Measurements from ENCODE around the gene PCGF3. TPM values are rescaled to one million over a fixed set of nuclear protein-coding genes. Genes with fewer than 3 reads are reported as not detected.

The PCGF3 gene
- total RNA-seq, 3 donors from 2014 or later, result 45.5 to 66.9 (median 56.7) TPM

GRCh38 chr4:792626-793092, 87.0 kb downstream of the PCGF3 start:
- Histone ChIP-seq H3K4me1 (ENCODE audit: low read depth) (peaks cover 31% of the 10 kb centered on the region), H3K9me3 (no peaks in the 10 kb centered on the region), H3K36me3 (ENCODE audit: low read depth) (no peaks in the 10 kb centered on the region), H3K4me3 (no peak overlapping the region)
- TF ChIP-seq, protein P1, sequence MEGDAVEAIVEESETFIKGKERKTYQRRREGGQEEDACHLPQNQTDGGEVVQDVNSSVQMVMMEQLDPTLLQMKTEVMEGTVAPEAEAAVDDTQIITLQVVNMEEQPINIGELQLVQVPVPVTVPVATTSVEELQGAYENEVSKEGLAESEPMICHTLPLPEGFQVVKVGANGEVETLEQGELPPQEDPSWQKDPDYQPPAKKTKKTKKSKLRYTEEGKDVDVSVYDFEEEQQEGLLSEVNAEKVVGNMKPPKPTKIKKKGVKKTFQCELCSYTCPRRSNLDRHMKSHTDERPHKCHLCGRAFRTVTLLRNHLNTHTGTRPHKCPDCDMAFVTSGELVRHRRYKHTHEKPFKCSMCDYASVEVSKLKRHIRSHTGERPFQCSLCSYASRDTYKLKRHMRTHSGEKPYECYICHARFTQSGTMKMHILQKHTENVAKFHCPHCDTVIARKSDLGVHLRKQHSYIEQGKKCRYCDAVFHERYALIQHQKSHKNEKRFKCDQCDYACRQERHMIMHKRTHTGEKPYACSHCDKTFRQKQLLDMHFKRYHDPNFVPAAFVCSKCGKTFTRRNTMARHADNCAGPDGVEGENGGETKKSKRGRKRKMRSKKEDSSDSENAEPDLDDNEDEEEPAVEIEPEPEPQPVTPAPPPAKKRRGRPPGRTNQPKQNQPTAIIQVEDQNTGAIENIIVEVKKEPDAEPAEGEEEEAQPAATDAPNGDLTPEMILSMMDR (IDR thresholded peaks at IDR 0.05), result no peak
- ATAC-seq, result no peak
- peak in 1 of 3 donors; percentile 51 for DNase-seq
- intact Hi-C loops (cut with DNase I, micrococcal nuclease), result no loop called here

DNA sequence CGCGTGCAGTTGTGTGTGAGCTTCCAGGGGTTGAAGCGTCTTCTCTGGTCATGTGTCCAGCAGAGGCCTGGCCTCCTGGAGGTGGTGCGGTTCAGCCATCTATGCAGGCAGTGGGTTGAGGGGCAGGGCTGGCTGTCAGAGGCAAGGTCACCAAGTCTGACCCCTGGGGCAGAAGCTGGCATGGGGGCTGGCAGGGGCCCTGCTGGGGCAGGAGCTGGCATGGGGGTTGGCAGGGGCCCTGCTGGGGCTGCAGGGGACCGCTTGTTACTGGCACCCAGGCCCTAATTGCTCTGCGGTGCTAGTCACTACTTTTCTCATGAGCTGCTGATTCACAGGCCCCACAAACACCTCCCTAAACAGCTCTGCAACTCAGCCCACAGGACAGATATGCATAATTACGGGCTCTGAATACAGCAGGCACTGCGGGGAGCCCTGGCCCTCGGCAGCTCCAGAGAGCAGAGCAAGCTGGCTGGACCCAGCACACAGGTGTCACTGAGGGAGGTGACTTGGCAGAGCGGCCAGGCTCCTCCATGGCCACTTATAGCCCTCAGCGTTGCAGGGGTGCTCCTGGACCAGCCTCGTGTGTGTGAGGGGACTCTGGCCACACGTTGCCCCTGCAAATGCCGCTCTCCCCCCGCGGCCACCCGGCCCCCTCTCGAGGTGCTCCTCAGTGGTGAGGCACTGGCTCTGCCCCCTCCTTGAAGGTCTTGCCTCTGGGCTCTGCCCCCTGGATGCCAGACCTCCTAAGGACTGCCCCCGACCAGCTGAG, 87.6 kb downstream of the PCGF3 start:
- no peak overlapping the region for H3K4me3 ChIP-seq

DNA sequence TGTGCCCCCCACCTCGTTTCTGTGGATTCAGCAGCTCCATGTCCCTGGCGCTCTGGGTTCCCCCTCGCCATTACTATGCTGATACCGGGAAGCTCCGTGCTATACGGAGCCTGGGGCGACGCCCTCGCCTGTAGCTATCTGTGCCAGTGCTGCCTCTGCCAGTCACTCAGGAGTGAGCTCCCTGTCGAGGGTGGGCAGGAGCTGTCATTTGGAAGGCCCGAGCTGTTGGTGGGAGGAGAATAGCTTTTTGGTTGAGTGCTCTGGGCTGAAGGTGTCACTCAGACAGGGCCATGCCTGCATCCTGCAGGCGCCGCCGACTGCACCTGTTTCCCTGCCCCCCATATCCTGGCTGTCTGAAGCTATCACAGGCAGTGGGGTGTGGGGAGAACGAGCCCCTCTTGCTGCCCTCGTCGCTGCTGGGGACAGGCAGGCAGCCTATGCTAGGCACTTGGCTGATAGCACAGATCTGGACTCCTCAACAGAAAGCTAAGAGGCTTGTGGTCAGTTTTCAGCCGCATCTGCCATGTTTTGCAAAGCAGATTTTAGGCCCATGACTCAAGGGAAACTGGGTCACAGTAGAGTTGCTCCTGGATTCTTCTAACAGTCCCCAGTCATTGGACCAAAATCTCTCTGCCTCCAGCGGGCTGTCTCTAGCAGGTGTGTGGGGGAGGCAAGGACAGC, 88.4 kb downstream of the PCGF3 start:
- Histone ChIP-seq H3K36me3 (ENCODE audit: low read depth) (no peaks in the 10 kb centered on the region), H3K4me3 (no peak overlapping the region), H3K4me1 (ENCODE audit: low read depth) (peaks cover 28% of the 10 kb centered on the region), H3K9me3 (no peaks in the 10 kb centered on the region)
- DNase-seq (no peak), ATAC-seq (no peak)
- TF ChIP-seq, protein P1 (IDR thresholded peaks at IDR 0.05), result no peak
- intact Hi-C loops (cut with DNase I, micrococcal nuclease), result no loop called here

More for the DNA sequence above, 87.6 kb downstream of the PCGF3 start:
- intact Hi-C loops (cut with DNase I, micrococcal nuclease), result no loop called here
- H3K36me3 ChIP-seq (ENCODE audit: low read depth), result no peaks in the 10 kb centered on the region
- ATAC-seq (no peak), DNase-seq (no peak)
- no peaks in the 10 kb centered on the region for H3K9me3 ChIP-seq
- H3K4me1 ChIP-seq (ENCODE audit: low read depth), result peaks cover 31% of the 10 kb centered on the region
- TF ChIP-seq, protein P1 (IDR thresholded peaks at IDR 0.05), result no peak

DNA sequence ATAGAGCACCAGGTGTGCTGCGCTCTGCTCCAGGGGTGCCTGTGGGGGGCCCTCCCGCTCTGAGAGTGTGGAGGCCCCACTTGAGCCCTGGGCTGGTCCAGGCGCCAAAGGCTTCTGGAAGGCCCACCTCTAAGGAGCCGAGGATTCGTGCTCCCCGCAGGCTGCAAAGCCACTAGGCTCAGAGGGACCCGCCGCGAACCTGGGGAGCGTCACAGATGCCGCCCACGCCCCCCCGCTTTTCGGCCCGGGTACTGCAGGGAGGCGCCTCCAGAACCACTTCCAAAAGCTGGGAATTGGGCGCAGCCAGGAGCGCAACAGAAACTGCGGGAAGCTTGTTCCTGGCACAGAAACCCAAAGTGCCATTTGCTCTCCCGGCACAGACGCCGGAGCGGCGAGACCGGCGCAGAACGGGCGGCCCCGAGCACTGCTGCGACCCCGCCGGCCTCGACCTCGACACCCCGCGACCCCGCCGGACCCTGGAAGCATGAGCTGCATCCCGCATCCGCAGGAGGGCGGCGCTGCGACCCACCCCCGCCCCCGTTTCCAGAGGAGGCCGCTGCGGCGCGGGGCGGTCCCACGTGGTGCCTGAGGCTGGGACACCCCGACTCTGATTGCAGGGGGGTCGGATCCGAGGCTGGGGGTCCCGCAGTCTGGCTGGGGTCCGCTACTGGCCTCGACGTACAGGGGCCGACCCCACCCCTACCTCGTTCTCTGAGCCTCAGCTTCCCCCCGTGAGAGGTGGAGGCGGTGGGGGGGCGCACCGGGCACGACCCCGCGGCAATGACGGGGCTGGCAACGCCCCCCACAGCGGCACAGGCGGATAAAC, 89.5 kb downstream of the PCGF3 start:
- H3K36me3 ChIP-seq (ENCODE audit: low read depth), result no peaks in the 10 kb centered on the region
- H3K9me3 ChIP-seq, result no peaks in the 10 kb centered on the region
- peaks cover 25% of the 10 kb centered on the region for H3K4me1 ChIP-seq (ENCODE audit: low read depth)
- no peak for ATAC-seq
- TF ChIP-seq, protein P1 (IDR thresholded peaks at IDR 0.05), result no peak
- H3K4me3 ChIP-seq, result no peak overlapping the region
- peak in 1 of 3 donors; percentile 32 for DNase-seq
- intact Hi-C loops (cut with DNase I, micrococcal nuclease), result no loop called here

DNA sequence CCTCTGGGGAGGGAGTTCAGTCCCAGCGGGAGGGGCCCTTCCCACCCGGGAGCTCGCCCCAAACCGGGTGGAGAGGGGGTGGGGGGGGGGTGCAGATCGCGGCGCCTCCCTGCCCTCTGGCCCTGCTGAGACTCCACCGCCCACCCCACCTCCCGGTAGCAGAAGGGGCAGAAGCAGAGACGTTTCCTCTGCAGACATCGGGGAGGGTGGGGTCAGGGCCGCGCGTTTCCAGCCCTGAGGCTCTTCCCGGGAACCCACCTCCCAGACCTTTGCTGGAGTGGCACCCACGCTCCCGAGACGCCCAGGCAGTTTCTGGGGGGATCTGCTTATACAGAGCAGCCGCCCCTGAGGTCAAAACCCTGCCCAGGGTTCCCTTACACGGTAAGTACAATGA, 90.1 kb downstream of the PCGF3 start:
- intact Hi-C loops (cut with DNase I, micrococcal nuclease), result no loop called here
- H3K4me1 ChIP-seq (ENCODE audit: low read depth), result peaks cover 25% of the 10 kb centered on the region
- TF ChIP-seq, protein P1 (IDR thresholded peaks at IDR 0.05), result no peak
- no peak overlapping the region for H3K4me3 ChIP-seq
- no peaks in the 10 kb centered on the region for H3K9me3 ChIP-seq
- no peaks in the 10 kb centered on the region for H3K36me3 ChIP-seq (ENCODE audit: low read depth)
- no peak for ATAC-seq
- DNase-seq, result peak in 1 of 3 donors; percentile 25
